Measurements from ENCODE around the gene AGO4.
"Not testable (repeated sequence)": the region's sequence is repeated elsewhere in the genome, so short reads cannot be mapped to it uniquely, and the experiment has no call there.

The AGO4 gene

GRCh38 chr1:35807614-35808449 is at the start of gene AGO4:
Gene AGO4 (plus strand): TSS chr1:35808016. CDS start chr1:35808417, 401 bp downstream.
- peak; percentile 59 for DNase-seq (ENCODE audit: low spot score)

- no peak for DNase-seq (ENCODE audit: low spot score)
Observed at GRCh38 chr1:35762141-35762540, 45.7 kb upstream of the AGO4 start.

- no peak for DNase-seq (ENCODE audit: low spot score)
Observed at GRCh38 chr1:35763201-35763600, 44.6 kb upstream of the AGO4 start.

- DNase-seq (ENCODE audit: low spot score): no peak
Observed at GRCh38 chr1:35764283-35764682, 43.5 kb upstream of the AGO4 start.

GRCh38 chr1:35768350-35769187 is 39.2 kb upstream of the AGO4 start:
- no peak for DNase-seq (ENCODE audit: low spot score)

GRCh38 chr1:35769188-35769758 is 38.5 kb upstream of the AGO4 start:
- DNase-seq (ENCODE audit: low spot score): peak; percentile 88

GRCh38 chr1:35773711-35774110 is 34.1 kb upstream of the AGO4 start:
- no peak for DNase-seq (ENCODE audit: low spot score)

GRCh38 chr1:35776172-35776571 is 31.6 kb upstream of the AGO4 start:
- DNase-seq (ENCODE audit: low spot score): not testable (repeated sequence)

- no peak for DNase-seq (ENCODE audit: low spot score)
Observed at GRCh38 chr1:35777109-35777508, 30.7 kb upstream of the AGO4 start.

- no peak for DNase-seq (ENCODE audit: low spot score)
Observed at GRCh38 chr1:35783055-35783583, 24.7 kb upstream of the AGO4 start.

- not testable (repeated sequence) for DNase-seq (ENCODE audit: low spot score)
Observed at GRCh38 chr1:35784364-35784763, 23.5 kb upstream of the AGO4 start.

GRCh38 chr1:35788139-35788538 is 19.7 kb upstream of the AGO4 start:
- no peak for DNase-seq (ENCODE audit: low spot score)

GRCh38 chr1:35790670-35791069 is 17.1 kb upstream of the AGO4 start:
- DNase-seq (ENCODE audit: low spot score): no peak

GRCh38 chr1:35795295-35795694 is 12.5 kb upstream of the AGO4 start:
- no peak for DNase-seq (ENCODE audit: low spot score)

GRCh38 chr1:35797380-35797779 is 10.4 kb upstream of the AGO4 start:
- DNase-seq (ENCODE audit: low spot score): no peak

GRCh38 chr1:35798019-35798418 is 9.8 kb upstream of the AGO4 start:
- DNase-seq (ENCODE audit: low spot score): not testable (repeated sequence)

- not testable (repeated sequence) for DNase-seq (ENCODE audit: low spot score)
Observed at GRCh38 chr1:35800167-35800887, 7.5 kb upstream of the AGO4 start.

- peak; percentile 43 for DNase-seq (ENCODE audit: low spot score)
Observed at GRCh38 chr1:35808450-35809113, 766 bp downstream of the AGO4 start.

GRCh38 chr1:35809114-35810095 is 1.6 kb downstream of the AGO4 start:
- no peak for DNase-seq (ENCODE audit: low spot score)

Data from HuH-7.5 (cell line).